Vagina (tissue), 2 donors: Measurements from ENCODE around the gene SLAMF6.

Experiments
- POLR2A ChIP-seq, 2 donors: fragments of 450-650 bp; IDR thresholded peaks; one replicate each; pipeline ENCODE4 v1.6.1; 2017; ENCODE audit warnings: antibody characterized with exemption in 2 of 2, mild to moderate bottlenecking in 2 of 2, moderate library complexity in 2 of 2
- TF ChIP-seq, protein P1 (sequence below), 3 experiments: fragments of 450-650 bp in 2 of 3; fragments of 200-600 bp in 1 of 3; sonication (generic) in 1 of 3; IDR thresholded peaks; one replicate each; pipeline ENCODE4 v1.5.1; 2017 to 2019; ENCODE audit warnings: antibody characterized with exemption in 3 of 3, mild to moderate bottlenecking in 2 of 3, moderate library complexity in 2 of 3

- TF ChIP-seq, protein P1, sequence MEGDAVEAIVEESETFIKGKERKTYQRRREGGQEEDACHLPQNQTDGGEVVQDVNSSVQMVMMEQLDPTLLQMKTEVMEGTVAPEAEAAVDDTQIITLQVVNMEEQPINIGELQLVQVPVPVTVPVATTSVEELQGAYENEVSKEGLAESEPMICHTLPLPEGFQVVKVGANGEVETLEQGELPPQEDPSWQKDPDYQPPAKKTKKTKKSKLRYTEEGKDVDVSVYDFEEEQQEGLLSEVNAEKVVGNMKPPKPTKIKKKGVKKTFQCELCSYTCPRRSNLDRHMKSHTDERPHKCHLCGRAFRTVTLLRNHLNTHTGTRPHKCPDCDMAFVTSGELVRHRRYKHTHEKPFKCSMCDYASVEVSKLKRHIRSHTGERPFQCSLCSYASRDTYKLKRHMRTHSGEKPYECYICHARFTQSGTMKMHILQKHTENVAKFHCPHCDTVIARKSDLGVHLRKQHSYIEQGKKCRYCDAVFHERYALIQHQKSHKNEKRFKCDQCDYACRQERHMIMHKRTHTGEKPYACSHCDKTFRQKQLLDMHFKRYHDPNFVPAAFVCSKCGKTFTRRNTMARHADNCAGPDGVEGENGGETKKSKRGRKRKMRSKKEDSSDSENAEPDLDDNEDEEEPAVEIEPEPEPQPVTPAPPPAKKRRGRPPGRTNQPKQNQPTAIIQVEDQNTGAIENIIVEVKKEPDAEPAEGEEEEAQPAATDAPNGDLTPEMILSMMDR (IDR thresholded peaks at IDR 0.05) = no peak
- TF ChIP-seq POLR2A (IDR thresholded peaks at IDR 0.05) = no peak
These were observed 30.7 kb upstream of the SLAMF6 start for GRCh38 chr1:160553778-160554177.
